ENCODE data around the gene CFHR5.

- TF ChIP-seq EZH2 (IDR thresholded peaks at IDR 0.05) (no peak), POLR2AphosphoS5 (IDR thresholded peaks at IDR 0.05; ENCODE audit: borderline replicate concordance, low read depth, low read length) (no peak), FOXP2 (optimal IDR thresholded peaks at IDR 0.05; ENCODE audit: control extremely low read depth, extremely low read length, insufficient read depth) (no peak)
These were observed 64.4 kb downstream of the CFHR5 start for GRCh38 chr1:197041486-197042353.
